GM23338 (cell line): ENCODE results near the gene RIPK4.

Source experiments
- CTCF ChIP-seq, 2 experiments: fragments of 200-600 bp in 1 of 2; sonication (generic) in 1 of 2; conservative IDR thresholded peaks; 2 replicates each; pipeline versions ENCODE4 v1.5.1 to v1.6.1; 2016 to 2017; ENCODE audit warnings: antibody characterized with exemption in 2 of 2, low read depth in 2 of 2, mild to moderate bottlenecking in 2 of 2, moderate library complexity in 1 of 2
- EZH2 ChIP-seq: fragments of 200-600 bp; sonication (generic); IDR thresholded peaks from one replicate; pipeline ENCODE4 v1.8.0; 2017; ENCODE audit warnings: antibody characterized with exemption, mild to moderate bottlenecking, low read depth; ENCODE audit not compliant: unreplicated experiment
- EZH2phosphoT487 ChIP-seq: fragments of 200-600 bp; sonication (generic); IDR thresholded peaks from one replicate; pipeline ENCODE4 v1.8.1; 2018; ENCODE audit warnings: antibody characterized with exemption; ENCODE audit not compliant: unreplicated experiment
- NANOG ChIP-seq: IDR thresholded peaks from 2 replicates; pipeline ENCODE4 v1.6.1; 2016; ENCODE audit warnings: antibody characterized with exemption, borderline replicate concordance
- POLR2AphosphoS5 ChIP-seq: IDR thresholded peaks from 2 replicates; pipeline ENCODE4 v1.6.1; 2016; ENCODE audit warnings: antibody characterized with exemption, low read depth
- REST ChIP-seq: IDR thresholded peaks from one replicate; pipeline ENCODE4 v1.6.1; 2018; ENCODE audit warnings: antibody characterized with exemption; ENCODE audit not compliant: unreplicated experiment

- TF ChIP-seq CTCF (conservative IDR thresholded peaks at IDR 0.05; ENCODE audit: low read depth in 2 of 2) (no peak), EZH2 (no peak), POLR2AphosphoS5 (no peak), REST (no peak), EZH2phosphoT487 (no peak), NANOG (no peak)
These were observed 74.7 kb downstream of the RIPK4 start for GRCh38 chr21:41692185-41692565.
